Peyer's patch (tissue), 4 donors: ENCODE results near the gene SORBS1.

Experiments
- CTCF ChIP-seq, 6 experiments: fragments of 450-650 bp in 4 of 6; fragments of 200-600 bp in 2 of 6; sonication (generic) in 1 of 6; IDR thresholded peaks; one replicate each; pipeline ENCODE4 v1.5.1; 2017 to 2019; ENCODE audit warnings: antibody characterized with exemption in 6 of 6, mild to moderate bottlenecking in 3 of 6, moderate library complexity in 1 of 6
- POLR2A ChIP-seq, 2 donors: fragments of 450-650 bp; IDR thresholded peaks; one replicate each; pipeline ENCODE4 v1.5.1; 2017; ENCODE audit warnings: antibody characterized with exemption in 2 of 2, mild to moderate bottlenecking in 2 of 2, moderate library complexity in 2 of 2

GRCh38 chr10:95547791-95548435 is 13.3 kb downstream of the SORBS1 start:
- no peak for TF ChIP-seq POLR2A (IDR thresholded peaks at IDR 0.05)
- no peak for TF ChIP-seq CTCF (IDR thresholded peaks at IDR 0.05)
